HG03571 (cell line): ENCODE data around the gene TNNT3.

Experiments
- ATAC-seq: cut with Tn5 transposase; IDR thresholded peaks from one replicate; pipeline ENCODE4 v1.9.1; 2021; ENCODE audit not compliant: unreplicated experiment

TNNT3 gene

GRCh38 chr11:1949922-1950321, 30.4 kb downstream of the TNNT3 start:
- ATAC-seq: no peak

GRCh38 chr11:1952806-1953482, 33.4 kb downstream of the TNNT3 start:
- ATAC-seq: no peak

- no peak for ATAC-seq
These were observed 34.2 kb downstream of the TNNT3 start for GRCh38 chr11:1953489-1954266.

GRCh38 chr11:1958367-1958766, 38.9 kb downstream of the TNNT3 start:
- ATAC-seq: no peak

GRCh38 chr11:1959786-1960185, 40.3 kb downstream of the TNNT3 start:
- ATAC-seq: no peak

- no peak for ATAC-seq
These were observed 44.4 kb downstream of the TNNT3 start for GRCh38 chr11:1963864-1964263.

GRCh38 chr11:1964348-1964747, 44.8 kb downstream of the TNNT3 start:
- ATAC-seq: no peak

GRCh38 chr11:1964955-1965354, 45.5 kb downstream of the TNNT3 start:
- ATAC-seq: no peak

- no peak for ATAC-seq
These were observed 47.0 kb downstream of the TNNT3 start for GRCh38 chr11:1966531-1966930.

- no peak for ATAC-seq
These were observed 48.2 kb downstream of the TNNT3 start for GRCh38 chr11:1967641-1968225.

GRCh38 chr11:1968454-1969002, 49.0 kb downstream of the TNNT3 start:
- ATAC-seq: no peak

GRCh38 chr11:1969035-1969434, 49.5 kb downstream of the TNNT3 start:
- no peak for ATAC-seq

GRCh38 chr11:1969776-1970175, 50.3 kb downstream of the TNNT3 start:
- no peak for ATAC-seq

- ATAC-seq: no peak
These were observed 51.5 kb downstream of the TNNT3 start for GRCh38 chr11:1970956-1971355.

GRCh38 chr11:1975185-1975584, 55.7 kb downstream of the TNNT3 start:
- no peak for ATAC-seq

- no peak for ATAC-seq
These were observed 59.4 kb downstream of the TNNT3 start for GRCh38 chr11:1978720-1979473.

GRCh38 chr11:1979607-1980006, 60.1 kb downstream of the TNNT3 start:
- no peak for ATAC-seq

GRCh38 chr11:1982873-1983600, 63.5 kb downstream of the TNNT3 start:
- no peak for ATAC-seq

GRCh38 chr11:1983601-1983961, 64.1 kb downstream of the TNNT3 start:
- no peak for ATAC-seq

GRCh38 chr11:1987024-1987423, 67.5 kb downstream of the TNNT3 start:
- ATAC-seq: no peak

- no peak for ATAC-seq
These were observed 68.7 kb downstream of the TNNT3 start for GRCh38 chr11:1988174-1988573.
